ENCODE results near the gene NSD2.
"Not testable (repeated sequence)": the region's sequence is repeated elsewhere in the genome, so short reads cannot be mapped to it uniquely, and the experiment has no call there.

NSD2 gene

GRCh38 chr4:1903035-1903434, 31.8 kb downstream of the NSD2 start:
- Histone ChIP-seq H3K9me3 (ENCODE audit: low read length) (no peaks in the 10 kb centered on the region), H3K36me3 (ENCODE audit: insufficient read depth, low read length) (peaks cover 26% of the 10 kb centered on the region), H3K4me1 (ENCODE audit: insufficient read depth, low read length) (no peaks in the 10 kb centered on the region), H3K27ac (ENCODE audit: low read depth, low read length) (no peak overlapping the region), H3K4me3 (ENCODE audit: low read depth in 1 of 2, low read length in 2 of 2) (no peak overlapping the region), H3K9ac (ENCODE audit: low read length) (no peak overlapping the region), H3K27me3 (ENCODE audit: control insufficient read depth in 1 of 2, insufficient read depth in 2 of 2, low read length in 2 of 2) (no peaks in the 10 kb centered on the region)

- Histone ChIP-seq H3K9ac (ENCODE audit: low read length) (no peak overlapping the region), H3K4me3 (ENCODE audit: low read depth in 1 of 2, low read length in 2 of 2) (no peak overlapping the region), H3K36me3 (ENCODE audit: insufficient read depth, low read length) (peaks cover 26% of the 10 kb centered on the region), H3K4me1 (ENCODE audit: insufficient read depth, low read length) (no peaks in the 10 kb centered on the region), H3K27ac (ENCODE audit: low read depth, low read length) (no peak overlapping the region), H3K9me3 (ENCODE audit: low read length) (no peaks in the 10 kb centered on the region), H3K27me3 (ENCODE audit: control insufficient read depth in 1 of 2, insufficient read depth in 2 of 2, low read length in 2 of 2) (no peaks in the 10 kb centered on the region)
Measured at GRCh38 chr4:1904042-1904441, 32.8 kb downstream of the NSD2 start.

GRCh38 chr4:1907848-1908525, 36.8 kb downstream of the NSD2 start:
- no peak overlapping the region for H3K4me3 ChIP-seq (ENCODE audit: low read depth in 1 of 2, low read length in 2 of 2)
- no peak overlapping the region for H3K9ac ChIP-seq (ENCODE audit: low read length)
- H3K9me3 ChIP-seq (ENCODE audit: low read length), result no peaks in the 10 kb centered on the region
- H3K27ac ChIP-seq (ENCODE audit: low read depth, low read length), result no peak overlapping the region
- H3K36me3 ChIP-seq (ENCODE audit: insufficient read depth, low read length), result peaks cover 14% of the 10 kb centered on the region
- H3K27me3 ChIP-seq (ENCODE audit: control insufficient read depth in 1 of 2, insufficient read depth in 2 of 2, low read length in 2 of 2), result no peaks in the 10 kb centered on the region
- no peaks in the 10 kb centered on the region for H3K4me1 ChIP-seq (ENCODE audit: insufficient read depth, low read length)

- not testable (repeated sequence) for H3K27ac ChIP-seq (ENCODE audit: low read depth, low read length); H3K36me3 ChIP-seq (ENCODE audit: insufficient read depth, low read length); H3K27me3 ChIP-seq (ENCODE audit: control insufficient read depth in 1 of 2, insufficient read depth in 2 of 2, low read length in 2 of 2); H3K4me1 ChIP-seq (ENCODE audit: insufficient read depth, low read length); H3K9me3 ChIP-seq (ENCODE audit: low read length); H3K4me3 ChIP-seq (ENCODE audit: low read depth in 1 of 2, low read length in 2 of 2); H3K9ac ChIP-seq (ENCODE audit: low read length)
Measured at GRCh38 chr4:1909696-1910095, 38.5 kb downstream of the NSD2 start.

- Histone ChIP-seq H3K4me1 (ENCODE audit: insufficient read depth, low read length) (no peaks in the 10 kb centered on the region), H3K27ac (ENCODE audit: low read depth, low read length) (no peak overlapping the region), H3K36me3 (ENCODE audit: insufficient read depth, low read length) (peaks cover 3% of the 10 kb centered on the region), H3K9me3 (ENCODE audit: low read length) (no peaks in the 10 kb centered on the region), H3K9ac (ENCODE audit: low read length) (no peak overlapping the region), H3K4me3 (ENCODE audit: low read depth in 1 of 2, low read length in 2 of 2) (no peak overlapping the region), H3K27me3 (ENCODE audit: control insufficient read depth in 1 of 2, insufficient read depth in 2 of 2, low read length in 2 of 2) (no peaks in the 10 kb centered on the region)
Measured at GRCh38 chr4:1910643-1911042, 39.5 kb downstream of the NSD2 start.

- H3K9ac ChIP-seq (ENCODE audit: low read length); H3K27me3 ChIP-seq (ENCODE audit: control insufficient read depth in 1 of 2, insufficient read depth in 2 of 2, low read length in 2 of 2); H3K9me3 ChIP-seq (ENCODE audit: low read length); H3K27ac ChIP-seq (ENCODE audit: low read depth, low read length); H3K4me1 ChIP-seq (ENCODE audit: insufficient read depth, low read length); H3K36me3 ChIP-seq (ENCODE audit: insufficient read depth, low read length); H3K4me3 ChIP-seq (ENCODE audit: low read depth in 1 of 2, low read length in 2 of 2): not testable (repeated sequence)
Measured at GRCh38 chr4:1911316-1911715, 40.1 kb downstream of the NSD2 start.

GRCh38 chr4:1922821-1923220, 51.6 kb downstream of the NSD2 start:
- Histone ChIP-seq H3K27ac (ENCODE audit: low read depth, low read length) (no peak overlapping the region), H3K4me1 (ENCODE audit: insufficient read depth, low read length) (no peaks in the 10 kb centered on the region), H3K9ac (ENCODE audit: low read length) (no peak overlapping the region), H3K27me3 (ENCODE audit: control insufficient read depth in 1 of 2, insufficient read depth in 2 of 2, low read length in 2 of 2) (no peaks in the 10 kb centered on the region), H3K4me3 (ENCODE audit: low read depth in 1 of 2, low read length in 2 of 2) (no peak overlapping the region), H3K36me3 (ENCODE audit: insufficient read depth, low read length) (peaks cover 13% of the 10 kb centered on the region), H3K9me3 (ENCODE audit: low read length) (no peaks in the 10 kb centered on the region)

GRCh38 chr4:1927675-1928074, 56.5 kb downstream of the NSD2 start:
- Histone ChIP-seq H3K27ac (ENCODE audit: low read depth, low read length) (no peak overlapping the region), H3K27me3 (ENCODE audit: control insufficient read depth in 1 of 2, insufficient read depth in 2 of 2, low read length in 2 of 2) (no peaks in the 10 kb centered on the region), H3K9ac (ENCODE audit: low read length) (no peak overlapping the region), H3K4me1 (ENCODE audit: insufficient read depth, low read length) (no peaks in the 10 kb centered on the region), H3K9me3 (ENCODE audit: low read length) (no peaks in the 10 kb centered on the region), H3K4me3 (ENCODE audit: low read depth in 1 of 2, low read length in 2 of 2) (no peak overlapping the region), H3K36me3 (ENCODE audit: insufficient read depth, low read length) (peaks cover 13% of the 10 kb centered on the region)

- no peaks in the 10 kb centered on the region for H3K9me3 ChIP-seq (ENCODE audit: low read length)
- no peaks in the 10 kb centered on the region for H3K27me3 ChIP-seq (ENCODE audit: control insufficient read depth in 1 of 2, insufficient read depth in 2 of 2, low read length in 2 of 2)
- no peaks in the 10 kb centered on the region for H3K4me1 ChIP-seq (ENCODE audit: insufficient read depth, low read length)
- no peak overlapping the region for H3K4me3 ChIP-seq (ENCODE audit: low read depth in 1 of 2, low read length in 2 of 2)
- H3K36me3 ChIP-seq (ENCODE audit: insufficient read depth, low read length), result peaks cover 13% of the 10 kb centered on the region
- H3K27ac ChIP-seq (ENCODE audit: low read depth, low read length), result no peak overlapping the region
- H3K9ac ChIP-seq (ENCODE audit: low read length), result no peak overlapping the region
Measured at GRCh38 chr4:1928356-1929239, 57.4 kb downstream of the NSD2 start.

GRCh38 chr4:1932736-1933135, 61.5 kb downstream of the NSD2 start:
- H3K4me1 ChIP-seq (ENCODE audit: insufficient read depth, low read length), result no peaks in the 10 kb centered on the region
- no peaks in the 10 kb centered on the region for H3K9me3 ChIP-seq (ENCODE audit: low read length)
- H3K4me3 ChIP-seq (ENCODE audit: low read depth in 1 of 2, low read length in 2 of 2), result no peak overlapping the region
- H3K9ac ChIP-seq (ENCODE audit: low read length), result no peak overlapping the region
- H3K36me3 ChIP-seq (ENCODE audit: insufficient read depth, low read length), result peaks cover 13% of the 10 kb centered on the region
- no peaks in the 10 kb centered on the region for H3K27me3 ChIP-seq (ENCODE audit: control insufficient read depth in 1 of 2, insufficient read depth in 2 of 2, low read length in 2 of 2)
- no peak overlapping the region for H3K27ac ChIP-seq (ENCODE audit: low read depth, low read length)

- Histone ChIP-seq H3K4me3 (ENCODE audit: low read depth in 1 of 2, low read length in 2 of 2) (no peak overlapping the region), H3K36me3 (ENCODE audit: insufficient read depth, low read length) (peaks cover 11% of the 10 kb centered on the region), H3K9ac (ENCODE audit: low read length) (no peak overlapping the region), H3K27ac (ENCODE audit: low read depth, low read length) (no peak overlapping the region), H3K4me1 (ENCODE audit: insufficient read depth, low read length) (no peaks in the 10 kb centered on the region), H3K27me3 (ENCODE audit: control insufficient read depth in 1 of 2, insufficient read depth in 2 of 2, low read length in 2 of 2) (no peaks in the 10 kb centered on the region), H3K9me3 (ENCODE audit: low read length) (no peaks in the 10 kb centered on the region)
Measured at GRCh38 chr4:1933700-1934099, 62.5 kb downstream of the NSD2 start.

GRCh38 chr4:1937550-1937949, 66.4 kb downstream of the NSD2 start:
- no peaks in the 10 kb centered on the region for H3K9me3 ChIP-seq (ENCODE audit: low read length)
- H3K4me1 ChIP-seq (ENCODE audit: insufficient read depth, low read length), result no peaks in the 10 kb centered on the region
- H3K36me3 ChIP-seq (ENCODE audit: insufficient read depth, low read length), result peaks cover 20% of the 10 kb centered on the region
- no peak overlapping the region for H3K9ac ChIP-seq (ENCODE audit: low read length)
- H3K27ac ChIP-seq (ENCODE audit: low read depth, low read length), result no peak overlapping the region
- H3K4me3 ChIP-seq (ENCODE audit: low read depth in 1 of 2, low read length in 2 of 2), result no peak overlapping the region
- no peaks in the 10 kb centered on the region for H3K27me3 ChIP-seq (ENCODE audit: control insufficient read depth in 1 of 2, insufficient read depth in 2 of 2, low read length in 2 of 2)
